SU-DHL-6 (cell line): ENCODE measurements around the gene KAT6B.
"Not testable (repeated sequence)": the region's sequence is repeated elsewhere in the genome, so short reads cannot be mapped to it uniquely, and the experiment has no call there.

Source experiments
- H2AFZ ChIP-seq: fragments of 200-600 bp; sonication (generic); 2 replicates; pipeline ENCODE4 v1.6.1; 2014; ENCODE audit warnings: low read depth, mild to moderate bottlenecking, moderate library complexity, mixed read lengths, antibody characterized with exemption, low read length; ENCODE audit not compliant: severe bottlenecking
- H3F3A ChIP-seq: fragments of 200-600 bp; shearing (Covaris generic); 2 replicates; pipeline ENCODE4 v1.6.0; 2016; ENCODE audit warnings: antibody characterized with exemption, mild to moderate bottlenecking; ENCODE audit not compliant: insufficient read depth
- H3K27ac ChIP-seq: fragments of 200-600 bp; sonication (generic); 2 replicates; pipeline ENCODE4 v1.5.1; 2016; ENCODE audit warnings: low read depth, mild to moderate bottlenecking, low read length, moderate library complexity, mixed read lengths
- H3K27me3 ChIP-seq: fragments of 200-600 bp; sonication (generic), shearing (Covaris generic); 2 replicates; pipeline ENCODE4 v1.6.0; 2014; ENCODE audit warnings: mild to moderate bottlenecking, low read length
- H3K36me3 ChIP-seq: fragments of 200-600 bp; sonication (generic); 2 replicates; pipeline ENCODE4 v1.6.1; 2014; ENCODE audit warnings: mild to moderate bottlenecking, low read length, mixed read lengths
- H3K4me2 ChIP-seq: fragments of 300-600, 200-600 bp; shearing (Covaris generic), sonication (generic); 2 replicates; pipeline ENCODE4 v1.6.0; 2014; ENCODE audit warnings: low read length, low read depth, mild to moderate bottlenecking; ENCODE audit not compliant: poor library complexity, severe bottlenecking
- H3K4me3 ChIP-seq: fragments of 200-600 bp; sonication (generic); 2 replicates; pipeline ENCODE4 v1.5.1; 2014; ENCODE audit warnings: antibody characterized with exemption, low read length, mild to moderate bottlenecking, mixed read lengths; ENCODE audit not compliant: insufficient read depth, poor library complexity, severe bottlenecking
- H3K79me2 ChIP-seq: fragments of 200-600 bp; sonication (generic); 2 replicates; pipeline ENCODE4 v1.6.1; 2014; ENCODE audit warnings: mild to moderate bottlenecking, low read length, moderate library complexity; ENCODE audit not compliant: insufficient read depth
- H3K9ac ChIP-seq: fragments of 200-600 bp; sonication (generic); 2 replicates; pipeline ENCODE4 v1.7.0; 2014; ENCODE audit warnings: mild to moderate bottlenecking, low read length
- H3K9me2 ChIP-seq: fragments of 200-600 bp; sonication (generic); replicated peaks from 2 replicates; pipeline ENCODE4 v1.6.1; 2014; ENCODE audit warnings: low read length; ENCODE audit not compliant: insufficient read depth
- H3K9me3 ChIP-seq: fragments of 200-600 bp; sonication (generic); 2 replicates; pipeline ENCODE4 v1.6.1; 2014; ENCODE audit warnings: low read length, mixed read lengths; ENCODE audit not compliant: insufficient read depth
- H4K20me1 ChIP-seq: fragments of 200-600 bp; sonication (generic); 2 replicates; pipeline ENCODE4 v1.6.1; 2014; ENCODE audit warnings: low read depth, mild to moderate bottlenecking, antibody characterized with exemption, low read length, moderate library complexity, mixed read lengths
- EZH2phosphoT487 ChIP-seq: fragments of 200-600 bp; sonication (generic), shearing (Covaris generic); conservative IDR thresholded peaks from 2 replicates; pipeline ENCODE4 v1.6.1; 2018; ENCODE audit warnings: mild to moderate bottlenecking, antibody characterized with exemption, low read length, moderate library complexity, mixed read lengths
- TF ChIP-seq, protein P1 (sequence below): fragments of 200-600 bp; sonication (generic); IDR thresholded peaks from one replicate; pipeline ENCODE4 v1.5.1; 2017; ENCODE audit warnings: antibody characterized with exemption, mild to moderate bottlenecking, low read length, moderate library complexity; ENCODE audit not compliant: insufficient read depth, poor library complexity, severe bottlenecking

KAT6B gene

DNA sequence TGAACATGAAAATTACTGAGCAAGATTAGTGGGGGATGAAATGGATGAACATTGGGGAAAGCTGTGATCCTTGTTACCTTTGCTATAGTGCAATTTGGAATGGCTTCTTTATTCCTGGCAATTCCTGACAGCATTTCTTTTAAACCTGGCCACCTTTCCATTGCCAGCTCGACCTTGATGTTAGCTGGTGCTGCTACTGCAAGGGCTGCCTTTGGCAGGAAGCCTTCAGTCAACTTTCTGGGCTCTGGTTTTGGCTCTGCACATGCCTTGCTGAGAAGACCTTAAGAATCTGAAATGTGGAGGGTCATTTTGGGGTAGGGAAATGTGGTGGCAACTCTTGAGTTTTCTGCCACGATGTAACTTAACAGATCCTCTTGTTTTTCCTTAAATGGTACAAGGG is 64.7 kb downstream of the KAT6B start:
- Histone ChIP-seq H3K36me3 (no peaks in the 10 kb centered on the region), H3K4me3 (no peak overlapping the region), H3K9me2 (no peaks in the 10 kb centered on the region), H3K9me3 (no peaks in the 10 kb centered on the region), H3K4me2 (no peak overlapping the region), H3K9ac (no peak overlapping the region), H4K20me1 (peaks cover 3% of the 10 kb centered on the region; the same call in 1 of the 2 replicates), H3K79me2 (no peaks in the 10 kb centered on the region; the same call in 1 of the 2 replicates), H3K27ac (no peak overlapping the region), H2AFZ (no peak overlapping the region), H3F3A (no peaks in the 10 kb centered on the region), H3K27me3 (no peaks in the 10 kb centered on the region)
- TF ChIP-seq EZH2phosphoT487, result no peak
- TF ChIP-seq, protein P1, sequence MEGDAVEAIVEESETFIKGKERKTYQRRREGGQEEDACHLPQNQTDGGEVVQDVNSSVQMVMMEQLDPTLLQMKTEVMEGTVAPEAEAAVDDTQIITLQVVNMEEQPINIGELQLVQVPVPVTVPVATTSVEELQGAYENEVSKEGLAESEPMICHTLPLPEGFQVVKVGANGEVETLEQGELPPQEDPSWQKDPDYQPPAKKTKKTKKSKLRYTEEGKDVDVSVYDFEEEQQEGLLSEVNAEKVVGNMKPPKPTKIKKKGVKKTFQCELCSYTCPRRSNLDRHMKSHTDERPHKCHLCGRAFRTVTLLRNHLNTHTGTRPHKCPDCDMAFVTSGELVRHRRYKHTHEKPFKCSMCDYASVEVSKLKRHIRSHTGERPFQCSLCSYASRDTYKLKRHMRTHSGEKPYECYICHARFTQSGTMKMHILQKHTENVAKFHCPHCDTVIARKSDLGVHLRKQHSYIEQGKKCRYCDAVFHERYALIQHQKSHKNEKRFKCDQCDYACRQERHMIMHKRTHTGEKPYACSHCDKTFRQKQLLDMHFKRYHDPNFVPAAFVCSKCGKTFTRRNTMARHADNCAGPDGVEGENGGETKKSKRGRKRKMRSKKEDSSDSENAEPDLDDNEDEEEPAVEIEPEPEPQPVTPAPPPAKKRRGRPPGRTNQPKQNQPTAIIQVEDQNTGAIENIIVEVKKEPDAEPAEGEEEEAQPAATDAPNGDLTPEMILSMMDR, result no peak

DNA sequence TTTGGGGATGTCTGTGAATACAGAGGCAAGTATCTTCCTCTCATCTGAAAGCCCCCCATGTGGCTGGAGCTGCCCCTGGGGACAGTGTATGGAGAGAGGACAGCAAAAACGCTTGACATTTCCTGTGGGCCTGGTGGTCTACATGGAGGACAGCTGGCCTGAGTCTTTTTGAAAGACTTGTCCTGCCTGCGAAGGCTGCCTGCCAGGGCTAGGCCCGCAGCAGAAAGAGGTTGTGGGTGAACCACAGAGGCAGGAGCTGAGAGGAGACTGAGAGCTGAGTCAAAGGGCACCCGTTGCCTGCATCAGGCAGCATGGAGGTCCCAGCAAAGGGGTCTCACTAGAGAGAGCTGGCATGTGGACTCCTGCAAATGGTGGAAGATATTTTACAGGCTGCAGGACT is 66.4 kb downstream of the KAT6B start:
- Histone ChIP-seq H3K9me3 (no peaks in the 10 kb centered on the region), H3K79me2 (no peaks in the 10 kb centered on the region; the same call in 1 of the 2 replicates), H3K27me3 (no peaks in the 10 kb centered on the region), H3K9me2 (no peaks in the 10 kb centered on the region), H2AFZ (no peak overlapping the region), H3K4me3 (no peak overlapping the region), H3K9ac (no peak overlapping the region), H4K20me1 (peaks cover 3% of the 10 kb centered on the region; the same call in 1 of the 2 replicates), H3K27ac (no peak overlapping the region), H3K4me2 (no peak overlapping the region), H3F3A (no peaks in the 10 kb centered on the region), H3K36me3 (no peaks in the 10 kb centered on the region)
- no peak for TF ChIP-seq EZH2phosphoT487
- TF ChIP-seq, protein P1, result no peak

DNA sequence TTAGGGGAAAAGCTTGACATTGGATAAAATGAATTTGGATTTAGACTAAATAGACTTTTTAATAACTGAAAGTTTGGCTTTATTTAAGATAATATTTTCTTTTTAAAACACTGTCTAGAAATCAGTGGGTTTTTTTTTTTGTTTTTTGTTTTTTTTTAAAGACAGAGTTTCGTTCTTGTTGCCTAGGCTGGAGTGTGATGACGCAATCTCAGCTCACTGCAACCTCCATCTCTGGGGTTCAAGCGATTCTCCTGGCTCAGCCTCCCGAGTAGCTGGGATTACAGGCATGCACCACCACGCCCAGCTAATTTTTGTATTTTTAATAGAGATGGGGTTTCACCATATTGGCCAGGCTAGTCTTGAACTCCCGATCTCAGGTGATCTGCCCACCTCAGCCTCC is 66.9 kb downstream of the KAT6B start:
- H3K9me3 ChIP-seq, H2AFZ ChIP-seq, H3K27me3 ChIP-seq, H3K9me2 ChIP-seq, H3K4me2 ChIP-seq, H3K36me3 ChIP-seq, H3K4me3 ChIP-seq, H3K27ac ChIP-seq, H3K79me2 ChIP-seq, H4K20me1 ChIP-seq, H3K9ac ChIP-seq, H3F3A ChIP-seq: not testable (repeated sequence)

DNA sequence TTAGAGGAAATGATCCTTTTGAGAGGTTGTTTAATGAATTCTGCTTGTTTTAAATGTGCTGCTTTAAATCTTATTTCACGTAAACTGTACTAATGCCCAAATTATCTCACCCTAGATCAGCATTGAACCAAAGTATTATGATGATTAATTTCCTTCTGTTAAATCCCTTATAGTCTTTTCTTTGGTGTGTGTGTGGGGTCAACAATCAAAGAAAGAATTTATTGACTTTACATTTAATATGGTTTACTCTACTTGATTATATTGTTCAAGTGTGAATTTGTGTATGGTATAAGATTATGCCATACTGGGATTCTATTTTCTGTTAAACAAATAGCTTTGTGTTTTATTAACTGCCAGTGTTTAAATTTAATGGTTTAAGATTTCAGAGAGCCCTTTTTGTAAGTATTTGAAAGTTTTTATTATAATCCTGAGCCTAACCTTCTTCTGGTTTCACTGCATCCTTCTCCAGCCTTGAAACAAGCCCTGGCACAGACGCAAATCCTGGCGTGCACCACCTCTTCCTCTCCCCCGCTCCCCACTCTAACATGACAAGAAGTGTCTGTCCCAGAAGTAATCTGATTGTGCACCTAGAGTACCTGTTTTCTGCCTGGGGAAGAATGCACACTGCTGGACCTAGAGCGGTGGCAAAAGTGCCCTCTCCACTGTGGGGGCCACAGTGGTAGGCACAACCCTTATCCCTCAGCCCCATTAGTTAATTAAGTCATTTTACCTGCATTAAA is 70.6 kb downstream of the KAT6B start:
- Histone ChIP-seq H3K4me3 (no peak overlapping the region), H3F3A (no peaks in the 10 kb centered on the region), H4K20me1 (0 out of 2 replicates have a peak, but pooled peaks cover 5% of the 10 kb centered on the region), H3K9me3 (no peaks in the 10 kb centered on the region), H3K4me2 (no peak overlapping the region), H3K27ac (no peak overlapping the region), H3K79me2 (peaks cover 5% of the 10 kb centered on the region; the same call in 1 of the 2 replicates), H3K27me3 (no peaks in the 10 kb centered on the region), H2AFZ (no peak overlapping the region), H3K9me2 (no peaks in the 10 kb centered on the region), H3K36me3 (no peaks in the 10 kb centered on the region), H3K9ac (no peak overlapping the region)
- no peak for TF ChIP-seq EZH2phosphoT487
- TF ChIP-seq, protein P1, result no peak
